Fibroblast of the aortic adventitia (primary cell): ENCODE data around the gene F2RL2. TPM values are rescaled to one million over a fixed set of nuclear protein-coding genes. Genes with fewer than 3 reads are reported as not detected.

Experiments used
- DNase-seq: peaks from one replicate; pipeline ENCODE4 v3.0.0-alpha.2; 2010; ENCODE audit warnings: low read depth
- H3K4me3 ChIP-seq: 2 replicates; pipeline ENCODE4 v1.5.1; 2011; ENCODE audit warnings: low read depth, mild to moderate bottlenecking, control low read depth, low read length, moderate library complexity
- total RNA-seq: library from RNA; depleted of rRNA; stranded (reverse); fragments of >200 nt; gene quantifications from 2 replicates; pipeline ENCODE4 v1.2.3, GENCODE V29; 2012; ENCODE audit warnings: low replicate concordance
- TF ChIP-seq, protein P1 (sequence below): IDR thresholded peaks from 2 replicates; pipeline ENCODE4 v1.5.1; 2011; ENCODE audit warnings: mild to moderate bottlenecking, low read length, control low read depth, inconsistent platforms; ENCODE audit not compliant: insufficient read depth

Gene F2RL2
- total RNA-seq, 1 donor, result 18.6 TPM

GRCh38 chr5:76570153-76570552 is 53.0 kb downstream of the F2RL2 start:
- TF ChIP-seq, protein P1, sequence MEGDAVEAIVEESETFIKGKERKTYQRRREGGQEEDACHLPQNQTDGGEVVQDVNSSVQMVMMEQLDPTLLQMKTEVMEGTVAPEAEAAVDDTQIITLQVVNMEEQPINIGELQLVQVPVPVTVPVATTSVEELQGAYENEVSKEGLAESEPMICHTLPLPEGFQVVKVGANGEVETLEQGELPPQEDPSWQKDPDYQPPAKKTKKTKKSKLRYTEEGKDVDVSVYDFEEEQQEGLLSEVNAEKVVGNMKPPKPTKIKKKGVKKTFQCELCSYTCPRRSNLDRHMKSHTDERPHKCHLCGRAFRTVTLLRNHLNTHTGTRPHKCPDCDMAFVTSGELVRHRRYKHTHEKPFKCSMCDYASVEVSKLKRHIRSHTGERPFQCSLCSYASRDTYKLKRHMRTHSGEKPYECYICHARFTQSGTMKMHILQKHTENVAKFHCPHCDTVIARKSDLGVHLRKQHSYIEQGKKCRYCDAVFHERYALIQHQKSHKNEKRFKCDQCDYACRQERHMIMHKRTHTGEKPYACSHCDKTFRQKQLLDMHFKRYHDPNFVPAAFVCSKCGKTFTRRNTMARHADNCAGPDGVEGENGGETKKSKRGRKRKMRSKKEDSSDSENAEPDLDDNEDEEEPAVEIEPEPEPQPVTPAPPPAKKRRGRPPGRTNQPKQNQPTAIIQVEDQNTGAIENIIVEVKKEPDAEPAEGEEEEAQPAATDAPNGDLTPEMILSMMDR, result no peak
- no peak overlapping the region for H3K4me3 ChIP-seq
- no peak for DNase-seq

Other genes with a start within 250 kb of the F2RL2 start
- 1.2 and 2.5 TPM in 2 replicates for gene IQGAP2, start 220.1 kb downstream of the F2RL2 start, total RNA-seq
- 75.1 and 184 TPM in 2 replicates for gene F2R, start 92.7 kb upstream of the F2RL2 start, total RNA-seq
- gene F2RL1, start 195.6 kb upstream of the F2RL2 start, total RNA-seq, result 3.1 and 35.1 TPM in 2 replicates
- gene S100Z, start 226.6 kb upstream of the F2RL2 start, total RNA-seq, result not detected in 2 replicates